OCI-LY7 (cell line): ENCODE results near the gene RPS16. TPM values are rescaled to one million over a fixed set of nuclear protein-coding genes. Genes with fewer than 3 reads are reported as not detected.

Experiments used
- BruUV-seq: library from RNA; stranded (reverse); fragments of 400-500 nt; replicated peaks from 2 replicates; lab custom pipeline; 2021; lab: Mats Ljungman, UMichigan
- CTCF ChIA-PET: fragments of 300-600 bp; sonication (Branson Sonifier 250); formaldehyde crosslinking; loops from one replicate; lab custom pipeline; 2022; ENCODE audit warnings: antibody characterized with exemption; ENCODE audit not compliant: unreplicated experiment; lab: Charles Lee
- POLR2A ChIA-PET: fragments of 300-600 bp; sonication (Branson Sonifier 250); formaldehyde crosslinking; loops from one replicate; lab custom pipeline; 2022; ENCODE audit warnings: antibody characterized with exemption; lab: Charles Lee
- DNase-seq: peaks from one replicate; pipeline ENCODE4 v3.0.0-alpha.2; 2015; ENCODE audit warnings: low spot score
- H2AFZ ChIP-seq: fragments of 200-600 bp; sonication (generic), shearing (Covaris generic); 2 replicates; pipeline ENCODE4 v1.6.1; 2014; ENCODE audit warnings: mild to moderate bottlenecking, antibody characterized with exemption, low read length, moderate library complexity
- H3K27ac ChIP-seq: fragments of 200-600 bp; sonication (generic); 2 replicates; pipeline ENCODE4 v1.5.1; 2014; ENCODE audit warnings: mixed run types, low read depth, mild to moderate bottlenecking, moderate library complexity, low read length, inconsistent platforms; ENCODE audit not compliant: poor library complexity, severe bottlenecking
- H3K36me3 ChIP-seq: fragments of 200-600 bp; sonication (generic); 2 replicates; pipeline ENCODE4 v1.6.1; 2014; ENCODE audit warnings: mild to moderate bottlenecking, antibody characterized with exemption, low read length, moderate library complexity, mixed read lengths; ENCODE audit not compliant: insufficient read depth
- H3K4me1 ChIP-seq: fragments of 200-600 bp; sonication (generic); 2 replicates; pipeline ENCODE4 v1.5.1; 2014; ENCODE audit warnings: mild to moderate bottlenecking, low read length; ENCODE audit not compliant: insufficient read depth, poor library complexity, severe bottlenecking
- H3K4me2 ChIP-seq: fragments of 200-600 bp; sonication (generic); 2 replicates; pipeline ENCODE4 v1.6.1; 2014; ENCODE audit warnings: mild to moderate bottlenecking, low read length
- H3K4me3 ChIP-seq: fragments of 200-600 bp; sonication (generic); 2 replicates; pipeline ENCODE4 v1.5.1; 2014; ENCODE audit warnings: mild to moderate bottlenecking, low read depth, low read length; ENCODE audit not compliant: poor library complexity, severe bottlenecking
- H3K79me2 ChIP-seq: fragments of 200-600 bp; sonication (generic); 2 replicates; pipeline ENCODE4 v1.6.1; 2016; ENCODE audit warnings: low read depth, mild to moderate bottlenecking, low read length, moderate library complexity, mixed read lengths; ENCODE audit not compliant: insufficient read depth
- H3K9me2 ChIP-seq: fragments of 200-600 bp; sonication (generic); 2 replicates; pipeline ENCODE4 v1.6.1; 2016; ENCODE audit warnings: mild to moderate bottlenecking, low read length, mixed read lengths; ENCODE audit not compliant: insufficient read depth
- H3K9me3 ChIP-seq: fragments of 200-600 bp; sonication (generic); 2 replicates; pipeline ENCODE4 v1.6.1; 2014; ENCODE audit warnings: mild to moderate bottlenecking, mixed run types, low read length, mixed read lengths
- H4K20me1 ChIP-seq: fragments of 200-600 bp; sonication (generic); 2 replicates; pipeline ENCODE4 v1.6.1; 2014; ENCODE audit warnings: mild to moderate bottlenecking, antibody characterized with exemption, low read length, moderate library complexity, mixed read lengths; ENCODE audit not compliant: insufficient read depth
- EZH2phosphoT487 ChIP-seq: fragments of 200-600 bp; sonication (generic); IDR thresholded peaks from 2 replicates; pipeline ENCODE4 v1.6.1; 2018; ENCODE audit warnings: low read depth, borderline replicate concordance, mild to moderate bottlenecking, mixed run types, antibody characterized with exemption, low read length, moderate library complexity, mixed read lengths
- intact Hi-C: fragments of 100-400 bp; cut with micrococcal nuclease; formaldehyde crosslinking; loops from one replicate; pipeline ENCODE4 v1.10.0; 2022; ENCODE audit not compliant: unreplicated experiment
- total RNA-seq, 2 experiments: library from RNA; depleted of rRNA in 1 of 2; stranded (reverse); fragments of >200 nt in 1 of 2; shearing (Covaris generic) in 1 of 2; gene quantifications; 2 replicates each; pipeline ENCODE4 v1.2.3, GENCODE V29; 2014 to 2022
- TF ChIP-seq, protein P1 (sequence below): fragments of 200-600 bp; sonication (generic); conservative IDR thresholded peaks from 2 replicates; pipeline ENCODE4 v1.5.1; 2014; ENCODE audit warnings: mild to moderate bottlenecking, antibody characterized with exemption, low read length, moderate library complexity, mixed read lengths

RPS16 gene
- total RNA-seq, 2 experiments from 2014 or later, result 634 to 3,661 TPM

GRCh38 chr19:39408392-39409207 lies 27.1 kb downstream of the RPS16 start:
- Histone ChIP-seq H3K4me2 (peak overlapping the region; percentile 96), H3K9me3 (no peaks in the 10 kb centered on the region), H3K27ac (peak overlapping the region; percentile 91), H2AFZ (no peak overlapping the region), H3K9me2 (no peaks in the 10 kb centered on the region), H4K20me1 (peaks cover 4% of the 10 kb centered on the region), H3K4me3 (peak overlapping the region; percentile 96), H3K79me2 (peaks cover 32% of the 10 kb centered on the region), H3K4me1 (peaks cover 48% of the 10 kb centered on the region), H3K36me3 (peaks cover 19% of the 10 kb centered on the region)
- TSS peak; percentile 87 for BruUV-seq
- TF ChIP-seq, protein P1, sequence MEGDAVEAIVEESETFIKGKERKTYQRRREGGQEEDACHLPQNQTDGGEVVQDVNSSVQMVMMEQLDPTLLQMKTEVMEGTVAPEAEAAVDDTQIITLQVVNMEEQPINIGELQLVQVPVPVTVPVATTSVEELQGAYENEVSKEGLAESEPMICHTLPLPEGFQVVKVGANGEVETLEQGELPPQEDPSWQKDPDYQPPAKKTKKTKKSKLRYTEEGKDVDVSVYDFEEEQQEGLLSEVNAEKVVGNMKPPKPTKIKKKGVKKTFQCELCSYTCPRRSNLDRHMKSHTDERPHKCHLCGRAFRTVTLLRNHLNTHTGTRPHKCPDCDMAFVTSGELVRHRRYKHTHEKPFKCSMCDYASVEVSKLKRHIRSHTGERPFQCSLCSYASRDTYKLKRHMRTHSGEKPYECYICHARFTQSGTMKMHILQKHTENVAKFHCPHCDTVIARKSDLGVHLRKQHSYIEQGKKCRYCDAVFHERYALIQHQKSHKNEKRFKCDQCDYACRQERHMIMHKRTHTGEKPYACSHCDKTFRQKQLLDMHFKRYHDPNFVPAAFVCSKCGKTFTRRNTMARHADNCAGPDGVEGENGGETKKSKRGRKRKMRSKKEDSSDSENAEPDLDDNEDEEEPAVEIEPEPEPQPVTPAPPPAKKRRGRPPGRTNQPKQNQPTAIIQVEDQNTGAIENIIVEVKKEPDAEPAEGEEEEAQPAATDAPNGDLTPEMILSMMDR, result no peak
- TF ChIP-seq EZH2phosphoT487, result no peak
- DNase-seq, result no peak
- CTCF ChIA-PET, result no interaction called here
- intact Hi-C loops, result loop anchor here (10.0 kb wide), 2 partner anchors 546 to 554 kb away; no protein-coding TSS in a partner anchor
- POLR2A ChIA-PET, result interaction anchor here (3.1 kb wide), 1 partner anchor 10 kb away, joined by 14 read pairs; no protein-coding TSS in a partner anchor

DNA sequence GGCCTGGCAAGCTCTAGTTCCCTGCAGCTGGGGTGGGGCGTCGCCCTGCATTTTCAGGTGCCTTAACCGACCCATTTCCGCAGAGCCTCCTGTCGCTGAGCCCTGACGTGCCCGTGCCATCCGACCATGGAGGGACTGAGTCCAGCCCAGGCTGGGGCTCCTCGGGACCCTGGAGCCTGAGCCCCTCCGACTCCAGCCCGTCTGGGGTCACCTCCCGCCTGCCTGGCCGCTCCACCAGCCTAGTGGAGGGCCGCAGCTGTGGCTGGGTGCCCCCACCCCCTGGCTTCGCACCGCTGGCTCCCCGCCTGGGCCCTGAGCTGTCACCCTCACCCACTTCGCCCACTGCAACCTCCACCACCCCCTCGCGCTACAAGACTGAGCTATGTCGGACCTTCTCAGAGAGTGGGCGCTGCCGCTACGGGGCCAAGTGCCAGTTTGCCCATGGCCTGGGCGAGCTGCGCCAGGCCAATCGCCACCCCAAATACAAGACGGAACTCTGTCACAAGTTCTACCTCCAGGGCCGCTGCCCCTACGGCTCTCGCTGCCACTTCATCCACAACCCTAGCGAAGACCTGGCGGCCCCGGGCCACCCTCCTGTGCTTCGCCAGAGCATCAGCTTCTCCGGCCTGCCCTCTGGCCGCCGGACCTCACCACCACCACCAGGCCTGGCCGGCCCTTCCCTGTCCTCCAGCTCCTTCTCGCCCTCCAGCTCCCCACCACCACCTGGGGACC lies 27.9 kb downstream of the RPS16 start:
- peak overlapping the region; percentile 91 for H3K27ac ChIP-seq
- TF ChIP-seq, protein P1, result no peak
- TF ChIP-seq EZH2phosphoT487, result no peak
- ChIA-PET CTCF (no interaction called here), POLR2A (interaction anchor here (1.1 to 3.1 kb wide), 2 partner anchors 10 to 28 kb away, joined by 4 to 14 read pairs; partner anchors contain the start of gene RPS16)
- H3K4me3 ChIP-seq, result peak overlapping the region; percentile 96
- H3K36me3 ChIP-seq, result peaks cover 19% of the 10 kb centered on the region
- H2AFZ ChIP-seq, result no peak overlapping the region
- H3K9me3 ChIP-seq, result no peaks in the 10 kb centered on the region
- intact Hi-C loops, result loop anchor here (10.0 kb wide), 2 partner anchors 547 to 553 kb away; no protein-coding TSS in a partner anchor
- DNase-seq, result peak; percentile 82
- no TSS peak for BruUV-seq
- peaks cover 55% of the 10 kb centered on the region for H3K4me1 ChIP-seq
- peaks cover 27% of the 10 kb centered on the region for H3K79me2 ChIP-seq
- H4K20me1 ChIP-seq, result peaks cover 4% of the 10 kb centered on the region
- H3K4me2 ChIP-seq, result peak overlapping the region; percentile 96
- no peaks in the 10 kb centered on the region for H3K9me2 ChIP-seq
